Psoas muscle (tissue), 8 donors: ENCODE measurements around the gene NEK9. TPM values are rescaled to one million over a fixed set of nuclear protein-coding genes. Genes with fewer than 3 reads are reported as not detected.

Source experiments
- ATAC-seq, 4 donors: fragments of 200-7000 bp; cut with Tn5 transposase; one replicate each; pipeline ENCODE4 v1.9.1; 2020; ENCODE audit warnings: moderate library complexity in 3 of 4, mild to moderate bottlenecking in 2 of 4
- DNase-seq, 2 donors: peaks; one replicate each; pipeline ENCODE4 v3.0.0-alpha.2; 2020
- H3K27ac ChIP-seq: fragments of 200-600 bp; one replicate; pipeline ENCODE4 v1.8.0; 2022
- H3K27me3 ChIP-seq, 3 donors: fragments of 200-600 bp in 1 of 3; one replicate each; pipeline versions ENCODE4 v1.6.1 to v1.8.0; 2013 to 2022; ENCODE audit warnings: low read length in 2 of 3, mild to moderate bottlenecking in 2 of 3, moderate library complexity in 1 of 3; ENCODE audit not compliant: insufficient read depth in 3 of 3
- H3K36me3 ChIP-seq, 2 donors: fragments of 200-600 bp in 1 of 2; one replicate each; pipeline versions ENCODE4 v1.6.1 to v1.8.0; 2013 to 2022; ENCODE audit warnings: low read depth in 1 of 2, mild to moderate bottlenecking in 1 of 2, moderate library complexity in 1 of 2; ENCODE audit not compliant: insufficient read depth in 1 of 2
- H3K4me1 ChIP-seq: fragments of 200-600 bp; one replicate; pipeline ENCODE4 v1.8.0; 2022
- H3K4me3 ChIP-seq: fragments of 200-600 bp; one replicate; pipeline ENCODE4 v1.8.0; 2022; ENCODE audit warnings: mild to moderate bottlenecking
- H3K9me3 ChIP-seq: fragments of 200-600 bp; one replicate; pipeline ENCODE4 v1.8.0; 2022
- WGBS, 3 donors: extraction: QIAGEN DNeasy Blood & Tissue Kit; methylation state at CpG; one replicate each; pipeline versions ENCODE4 v1.1.6 to v1.1.7; 2013; 5-methylcytosine and 5-hydroxymethylcytosine counted together
- intact Hi-C, 2 donors: fragments of 100-400 bp; cut with DNase I; formaldehyde crosslinking; loops; one replicate each; pipeline versions ENCODE4 v1.11.0 to v1.14.2; 2022
- polyA plus RNA-seq, 3 donors: library from polyadenylated mRNA; stranded (reverse); fragments of 200-250 nt; gene quantifications; one replicate each; pipeline ENCODE4 v1.2.3, GENCODE V29; 2013
- total RNA-seq, 4 donors: library from RNA; stranded (reverse); fragmentation: NEBNext Ultra II Directional in 2 of 4; extraction: Animal tissue kit (Norgen Biotek cat#: 25700) in 2 of 4; gene quantifications; one replicate each; pipeline versions ENCODE4 v1.2.1 to v1.2.4, GENCODE V29; 2021 to 2023
- TF ChIP-seq, protein P1 (sequence below): fragments of 200-600 bp; IDR thresholded peaks from one replicate; pipeline ENCODE4 v1.8.0; 2022; ENCODE audit warnings: antibody characterized with exemption
- donor health status: healthy with polysubstance abuse.
- donor health status: DM: no; HTN: no; CAD: no; lungs with moderate emphysema.
- donor health status: Bipolar disorder and iron deficiency.
- donor health status: healthy.
- donor health status: DM: yes; HTN: yes; CAD: no.
- donor health status: DM: no; HTN: no; CAD: no.
- donor health status: DM: no; HTN: no; CAD: no.
- donor health status: DM: yes; HTN: yes; CAD: no.

NEK9 gene
- total and polyA plus RNA-seq, 7 donors, result 17.9 to 116 (median 69.1) TPM

DNA sequence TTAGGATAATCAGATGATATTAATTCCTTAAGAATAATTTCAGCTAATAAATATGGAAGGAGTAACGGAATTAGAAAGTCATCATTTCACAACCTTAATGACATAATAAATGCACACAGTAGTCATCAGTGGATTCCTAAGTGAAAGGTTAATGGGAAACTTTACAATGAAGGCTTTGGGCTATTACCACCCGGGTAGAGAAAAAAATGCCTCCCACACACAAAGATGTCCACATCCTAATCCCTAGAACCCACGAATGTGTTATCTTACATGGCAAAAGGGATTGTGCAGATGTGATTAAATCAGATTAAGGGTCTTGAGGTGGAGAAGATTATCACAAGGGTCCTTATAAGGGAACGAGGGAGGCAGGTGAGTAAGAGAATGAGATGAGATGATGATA lies 43.9 kb upstream of the NEK9 start:
- Histone ChIP-seq H3K27me3 (no peaks in the 10 kb centered on the region), H3K4me3 (no peak overlapping the region), H3K9me3 (no peaks in the 10 kb centered on the region), H3K4me1 (peaks cover 55% of the 10 kb centered on the region), H3K36me3 (no peaks in the 10 kb centered on the region), H3K27ac (no peak overlapping the region)
- WGBS, 3 donors, result 62 to 77% (median 72%) methylated on average over 4 of the region's 4 CpGs
- intact Hi-C loops, result no loop called here
- ATAC-seq (no peak), DNase-seq (no peak)
- TF ChIP-seq, protein P1, sequence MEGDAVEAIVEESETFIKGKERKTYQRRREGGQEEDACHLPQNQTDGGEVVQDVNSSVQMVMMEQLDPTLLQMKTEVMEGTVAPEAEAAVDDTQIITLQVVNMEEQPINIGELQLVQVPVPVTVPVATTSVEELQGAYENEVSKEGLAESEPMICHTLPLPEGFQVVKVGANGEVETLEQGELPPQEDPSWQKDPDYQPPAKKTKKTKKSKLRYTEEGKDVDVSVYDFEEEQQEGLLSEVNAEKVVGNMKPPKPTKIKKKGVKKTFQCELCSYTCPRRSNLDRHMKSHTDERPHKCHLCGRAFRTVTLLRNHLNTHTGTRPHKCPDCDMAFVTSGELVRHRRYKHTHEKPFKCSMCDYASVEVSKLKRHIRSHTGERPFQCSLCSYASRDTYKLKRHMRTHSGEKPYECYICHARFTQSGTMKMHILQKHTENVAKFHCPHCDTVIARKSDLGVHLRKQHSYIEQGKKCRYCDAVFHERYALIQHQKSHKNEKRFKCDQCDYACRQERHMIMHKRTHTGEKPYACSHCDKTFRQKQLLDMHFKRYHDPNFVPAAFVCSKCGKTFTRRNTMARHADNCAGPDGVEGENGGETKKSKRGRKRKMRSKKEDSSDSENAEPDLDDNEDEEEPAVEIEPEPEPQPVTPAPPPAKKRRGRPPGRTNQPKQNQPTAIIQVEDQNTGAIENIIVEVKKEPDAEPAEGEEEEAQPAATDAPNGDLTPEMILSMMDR, result no peak

DNA sequence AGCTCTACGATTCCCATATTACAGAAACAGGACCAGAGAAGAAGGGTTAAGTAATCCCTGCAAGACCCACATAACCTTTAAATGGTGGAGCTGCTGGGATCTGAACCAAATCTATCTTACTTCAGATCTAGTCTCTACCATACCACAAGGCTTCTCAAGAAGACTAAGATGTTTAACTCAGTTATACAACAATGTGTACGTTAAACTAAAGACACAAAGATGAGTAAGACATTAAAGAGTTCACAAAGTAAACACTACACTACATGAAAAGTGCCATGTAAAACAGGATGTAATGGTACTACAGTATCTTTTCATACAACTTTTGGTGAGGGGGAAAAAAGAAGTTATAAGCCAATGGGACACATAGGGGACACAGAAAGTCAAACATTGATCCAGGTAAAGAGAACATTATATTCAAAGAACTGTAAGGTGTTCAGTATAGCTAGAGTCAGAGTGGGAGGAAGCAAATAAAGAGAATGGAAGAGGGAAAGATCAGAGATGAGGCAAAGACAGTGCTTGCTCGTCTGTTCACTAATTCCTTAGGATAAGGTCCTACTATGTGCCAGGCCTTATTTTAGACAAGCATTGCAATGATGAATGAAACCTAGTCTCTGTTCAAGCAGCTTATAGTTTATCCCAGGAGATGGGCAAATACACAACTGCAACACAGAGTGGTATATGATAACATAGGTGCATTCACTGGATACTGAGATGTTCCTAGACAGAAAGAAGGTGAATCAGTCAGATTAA lies 41.9 kb upstream of the NEK9 start:
- no peaks in the 10 kb centered on the region for H3K27me3 ChIP-seq
- H3K36me3 ChIP-seq, result no peaks in the 10 kb centered on the region
- intact Hi-C loops, result no loop called here
- TF ChIP-seq, protein P1, result no peak
- H3K27ac ChIP-seq, result no peak overlapping the region
- no peaks in the 10 kb centered on the region for H3K9me3 ChIP-seq
- no peak overlapping the region for H3K4me3 ChIP-seq
- no peak for ATAC-seq
- no peak for DNase-seq
- peaks cover 51% of the 10 kb centered on the region for H3K4me1 ChIP-seq
- 83 to 96% (median 84%) methylated on average over 3 of the region's 3 CpGs for WGBS, 3 donors

DNA sequence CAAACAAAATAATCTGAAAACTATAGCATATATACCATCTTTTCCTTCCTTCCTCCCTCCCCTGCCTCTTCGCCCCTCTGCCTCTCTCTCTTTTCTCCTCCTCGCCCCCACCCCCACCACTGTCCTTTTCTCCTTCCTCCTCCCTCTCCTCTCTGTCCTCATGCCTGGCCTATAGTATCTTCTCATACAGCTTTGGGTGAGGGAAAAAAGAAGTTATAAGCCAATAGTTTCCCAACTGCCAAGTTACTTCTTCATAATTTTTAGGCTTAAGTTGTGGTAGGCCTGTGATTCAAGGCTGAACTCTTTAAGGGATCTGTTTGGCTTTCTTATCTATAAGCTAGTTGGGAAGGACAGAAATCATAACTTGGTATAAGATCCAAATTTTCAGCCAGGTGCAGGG lies 40.5 kb upstream of the NEK9 start:
- Histone ChIP-seq H3K36me3 (no peaks in the 10 kb centered on the region), H3K27me3 (no peaks in the 10 kb centered on the region), H3K4me3 (no peak overlapping the region), H3K27ac (no peak overlapping the region), H3K4me1 (peaks cover 46% of the 10 kb centered on the region), H3K9me3 (no peaks in the 10 kb centered on the region)
- TF ChIP-seq, protein P1, result no peak
- 93 to 100% (median 97%) methylated on average over 2 of the region's 2 CpGs for WGBS, 3 donors
- DNase-seq, result no peak
- no peak for ATAC-seq
- intact Hi-C loops, result no loop called here

DNA sequence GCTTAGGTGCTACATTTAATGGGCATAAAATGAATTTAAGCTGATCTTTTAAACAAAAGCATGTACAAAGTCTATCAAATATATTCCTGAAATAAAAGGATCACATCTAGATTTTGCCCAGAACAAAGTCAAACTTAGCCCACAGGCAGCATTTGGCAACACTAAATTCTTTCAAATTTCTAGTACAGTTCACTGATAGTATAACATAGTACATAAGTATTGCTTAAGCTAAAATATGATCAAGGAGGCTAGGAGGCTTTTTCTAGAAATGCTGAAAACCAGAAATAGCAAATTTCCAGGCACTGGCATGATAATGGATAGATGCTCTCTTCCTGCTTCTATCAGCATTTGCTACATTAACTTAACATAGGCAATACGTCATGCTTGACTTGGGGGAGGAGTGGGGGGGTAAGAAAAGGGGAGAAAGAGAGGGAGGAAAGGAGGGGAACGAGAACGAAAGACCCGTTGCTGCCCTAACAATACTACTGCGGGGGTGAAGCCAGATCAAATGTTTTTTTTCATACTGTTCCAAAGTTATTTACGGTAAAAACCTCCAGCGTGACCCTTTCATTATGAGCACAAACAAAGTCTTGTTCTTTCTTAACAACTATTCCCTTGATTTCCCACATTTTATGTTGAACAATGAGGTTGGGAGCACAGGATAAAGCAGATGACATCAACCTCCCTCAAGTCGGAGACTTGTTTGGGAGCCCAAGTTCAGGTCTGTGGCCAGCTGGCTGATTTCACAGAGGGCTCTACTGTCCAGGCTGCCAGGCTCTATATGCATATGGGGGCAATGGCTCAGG lies 38.9 kb upstream of the NEK9 start:
- no peaks in the 10 kb centered on the region for H3K36me3 ChIP-seq
- peaks cover 53% of the 10 kb centered on the region for H3K4me1 ChIP-seq

More for the DNA sequence above, 38.9 kb upstream of the NEK9 start:
- TF ChIP-seq, protein P1, result no peak
- Histone ChIP-seq H3K4me3 (no peak overlapping the region), H3K27me3 (no peaks in the 10 kb centered on the region), H3K9me3 (no peaks in the 10 kb centered on the region), H3K27ac (no peak overlapping the region)
- WGBS, 3 donors, result 21 to 45% (median 25%) methylated on average over 8 of the region's 8 CpGs
- intact Hi-C loops, result no loop called here
- DNase-seq, result no peak
- peak in 3 of 4 donors; percentile 37 to 66 (median 51) for ATAC-seq
